Chondrocyte (in vitro differentiated cells): ENCODE data around the gene PAM. TPM values are rescaled to one million over a fixed set of nuclear protein-coding genes. Genes with fewer than 3 reads are reported as not detected.

Source experiments
- DNase-seq: peaks from one replicate; pipeline ENCODE4 v3.0.0; 2021; ENCODE audit warnings: mixed read lengths, low spot score
- H3K27ac Mint-ChIP-seq: one replicate; pipeline ENCODE4 v1.8.0; 2021; ENCODE audit warnings: mild to moderate bottlenecking, moderate library complexity, mixed read lengths; ENCODE audit not compliant: unreplicated experiment
- H3K27me3 Mint-ChIP-seq: 2 replicates; pipeline ENCODE4 v1.8.0; 2021; ENCODE audit warnings: low read depth, mixed read lengths
- H3K36me3 Mint-ChIP-seq: 2 replicates; pipeline ENCODE4 v1.8.0; 2021; ENCODE audit warnings: low read depth, mixed read lengths
- H3K4me1 Mint-ChIP-seq: 2 replicates; pipeline ENCODE4 v1.8.0; 2021; ENCODE audit warnings: low read depth, mild to moderate bottlenecking, mixed read lengths
- H3K4me3 Mint-ChIP-seq: one replicate; pipeline ENCODE4 v1.8.0; 2021; ENCODE audit warnings: mild to moderate bottlenecking, moderate library complexity, mixed read lengths; ENCODE audit not compliant: unreplicated experiment
- H3K9me3 Mint-ChIP-seq: 2 replicates; pipeline ENCODE4 v1.8.0; 2021; ENCODE audit warnings: low read depth, mixed read lengths
- CTCF ChIP-seq: fragments of 200-600 bp; sonication (generic); IDR thresholded peaks from 2 replicates; pipeline ENCODE4 v1.5.0; 2021; ENCODE audit warnings: antibody characterized with exemption, mild to moderate bottlenecking, moderate library complexity
- total RNA-seq: library from RNA; stranded (reverse); gene quantifications from 3 replicates; pipeline ENCODE4 v1.2.1, GENCODE V29; 2021

Gene PAM
- total RNA-seq, 1 donor from 2014 or later: 293 TPM

GRCh38 chr5:102932781-102933180 lies 177.7 kb downstream of the PAM start:
- no peak for TF ChIP-seq CTCF
- Mint-ChIP-seq H3K27ac (no peak overlapping the region), H3K4me1 (peaks cover 15% of the 10 kb centered on the region), H3K9me3 (no peaks in the 10 kb centered on the region), H3K27me3 (no peaks in the 10 kb centered on the region), H3K36me3 (peaks cover 10% of the 10 kb centered on the region), H3K4me3 (no peak overlapping the region)
- DNase-seq: no peak

- peaks cover 10% of the 10 kb centered on the region for H3K36me3 Mint-ChIP-seq
- no peak for DNase-seq
- no peak overlapping the region for H3K27ac Mint-ChIP-seq
- H3K9me3 Mint-ChIP-seq: no peaks in the 10 kb centered on the region
- H3K27me3 Mint-ChIP-seq: no peaks in the 10 kb centered on the region
- H3K4me1 Mint-ChIP-seq: peaks cover 15% of the 10 kb centered on the region
- no peak for TF ChIP-seq CTCF
- H3K4me3 Mint-ChIP-seq: no peak overlapping the region
These were observed 178.2 kb downstream of the PAM start for GRCh38 chr5:102933316-102933715.

- TF ChIP-seq CTCF: no peak
- Mint-ChIP-seq H3K4me1 (peaks cover 15% of the 10 kb centered on the region), H3K4me3 (no peak overlapping the region), H3K27ac (no peak overlapping the region), H3K27me3 (no peaks in the 10 kb centered on the region), H3K36me3 (peaks cover 10% of the 10 kb centered on the region), H3K9me3 (no peaks in the 10 kb centered on the region)
- no peak for DNase-seq
These were observed 178.8 kb downstream of the PAM start for GRCh38 chr5:102933721-102934459.

- peaks cover 13% of the 10 kb centered on the region for H3K36me3 Mint-ChIP-seq
- H3K4me3 Mint-ChIP-seq: no peak overlapping the region
- H3K9me3 Mint-ChIP-seq: no peaks in the 10 kb centered on the region
- H3K27ac Mint-ChIP-seq: no peak overlapping the region
- no peak for TF ChIP-seq CTCF
- no peak for DNase-seq
- H3K4me1 Mint-ChIP-seq: no peaks in the 10 kb centered on the region
- H3K27me3 Mint-ChIP-seq: no peaks in the 10 kb centered on the region
These were observed 182.8 kb downstream of the PAM start for GRCh38 chr5:102937894-102938293.

GRCh38 chr5:102941111-102941510 lies 186.0 kb downstream of the PAM start:
- Mint-ChIP-seq H3K36me3 (peaks cover 4% of the 10 kb centered on the region), H3K9me3 (no peaks in the 10 kb centered on the region), H3K27me3 (no peaks in the 10 kb centered on the region), H3K27ac (no peak overlapping the region), H3K4me3 (no peak overlapping the region), H3K4me1 (no peaks in the 10 kb centered on the region)
- TF ChIP-seq CTCF: no peak
- no peak for DNase-seq
